Measurements from ENCODE around the gene IKZF5. TPM values are rescaled to one million over a fixed set of nuclear protein-coding genes. Genes with fewer than 3 reads are reported as not detected.

The IKZF5 gene
- total and polyA plus RNA-seq, 9 of the 15 experiments (the other 6 are each of a cell fraction or from before 2014, with no cell fraction given), result 3.8 to 19.6 (median 12.4) TPM

- peak overlapping the region; percentile 91 to 97 for H3K9ac ChIP-seq (ENCODE audit: insufficient read depth in 1 of 2, low read depth in 2 of 2, low read length in 2 of 2)
- peaks cover 70% of the 10 kb centered on the region for H3K79me2 ChIP-seq (ENCODE audit: control insufficient read depth, insufficient read depth, low read length)
- no peaks in the 10 kb centered on the region for H4K20me1 ChIP-seq (replicated peaks; ENCODE audit: control insufficient read depth, insufficient read depth, low read length)
- FAIRE-seq (peak; percentile 79), ATAC-seq (peak; percentile 72), DNase-seq (ENCODE audit: extremely low read depth in 1 of 4, low spot score in 3 of 4) (peak; percentile 10 to 71 (median 28))
- H3K4me3 ChIP-seq, result peak overlapping the region; percentile 98
- H3K4me1 ChIP-seq (replicated peaks in 1 of 2; ENCODE audit: control insufficient read depth in 2 of 2, insufficient read depth in 2 of 2, low read length in 2 of 2), result peaks cover 11 to 16% of the 10 kb centered on the region in 2 experiments; a peak in 4 of 5 replicates
- intact Hi-C loops (cut with micrococcal nuclease) (no loop called here), in situ Hi-C loops (cut with MboI) (no loop called here)
- BruUV-seq (replicated peaks), result TSS peak; percentile 35
- WGBS (ENCODE audit: insufficient coverage, low coverage, missing lambda C conversion rate), result 2% methylated on average over 27 of the region's 30 CpGs
- peak overlapping the region; percentile 92 for H3K27ac ChIP-seq (ENCODE audit: extremely low read depth, low read depth, low read length)
- no peaks in the 10 kb centered on the region for H3K9me1 ChIP-seq (ENCODE audit: control insufficient read depth, insufficient read depth, low read length)
- peak overlapping the region; percentile 80 for H2AFZ ChIP-seq (ENCODE audit: low read depth, low read length)
- POLR2A ChIA-PET, result interaction anchor here (1.0 to 1.8 kb wide), 3 partner anchors 9 to 77 kb away, joined by 4 to 9 read pairs (median 5); no protein-coding TSS in a partner anchor
- H3K4me2 ChIP-seq (ENCODE audit: insufficient read depth, low read length), result peak overlapping the region; percentile 83
- no peaks in the 10 kb centered on the region for H3K27me3 ChIP-seq (ENCODE audit: control insufficient read depth in 2 of 2, insufficient read depth in 2 of 2, low read length in 2 of 2)
- peaks cover 13% of the 10 kb centered on the region; the same call in 2 of the 3 replicates for H3K36me3 ChIP-seq (ENCODE audit: control insufficient read depth, insufficient read depth, low read length)
- H3K9me3 ChIP-seq (replicated peaks; ENCODE audit: control insufficient read depth, insufficient read depth, low read depth, low read length), result no peaks in the 10 kb centered on the region
- CTCF ChIA-PET (ENCODE audit: low intra/inter-chr PET ratio), result no interaction called here
- TF ChIP-seq FOXK2 (conservative IDR thresholded peaks at IDR 0.05 in 1 of 2, IDR thresholded peaks at IDR 0.05 in 1 of 2; ENCODE audit: low read depth in 2 of 2) (peak; percentile 50 to 63; a peak in 2 of 4 replicates), ZNF354B (CRISPR knock-in tag; IDR thresholded peaks at IDR 0.05) (no peak), MYC (IDR thresholded peaks at IDR 0.05; ENCODE audit: low read depth, low read length) (peak; percentile 76), MYC (CRISPR knock-in tag; IDR thresholded peaks at IDR 0.05; ENCODE audit: borderline replicate concordance, low read depth) (no peak), STAT5A (IDR thresholded peaks at IDR 0.05; ENCODE audit: borderline replicate concordance, low read length) (no peak), CBFA2T3 (IDR thresholded peaks at IDR 0.05) (peak; percentile 43; the same call in 1 of the 2 replicates), HMBOX1 (IDR thresholded peaks at IDR 0.05) (peak; percentile 24; the same call in 1 of the 2 replicates), KDM4B (IDR thresholded peaks at IDR 0.05; ENCODE audit: borderline replicate concordance in 2 of 2, low read depth in 1 of 2) (no peak), SOX6 (IDR thresholded peaks at IDR 0.05) (no peak), POLR2A (conservative IDR thresholded peaks at IDR 0.05) (no peak), PURB (CRISPR knock-in tag; IDR thresholded peaks at IDR 0.05; ENCODE audit: low read depth) (no peak), GTF2E2 (tag; IDR thresholded peaks at IDR 0.05) (0 out of 2 replicates have a peak, but pooled peaks have one; percentile 31), PBX2 (CRISPR knock-in tag; IDR thresholded peaks at IDR 0.05; ENCODE audit: low read depth) (no peak), PBX2 (tag; conservative IDR thresholded peaks at IDR 0.05; ENCODE audit: low read depth) (peak; percentile 28; the same call in 1 of the 2 replicates), ZNF165 (CRISPR knock-in tag; IDR thresholded peaks at IDR 0.05; ENCODE audit: borderline replicate concordance) (no peak), ZNF717 (CRISPR knock-in tag; IDR thresholded peaks at IDR 0.05) (no peak), SAP30 (IDR thresholded peaks at IDR 0.05; ENCODE audit: borderline replicate concordance, insufficient read depth, low read depth, low read length, poor library complexity, severe bottlenecking) (peak; percentile 59)
- TF ChIP-seq, protein P1, sequence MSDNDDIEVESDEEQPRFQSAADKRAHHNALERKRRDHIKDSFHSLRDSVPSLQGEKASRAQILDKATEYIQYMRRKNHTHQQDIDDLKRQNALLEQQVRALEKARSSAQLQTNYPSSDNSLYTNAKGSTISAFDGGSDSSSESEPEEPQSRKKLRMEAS (CRISPR knock-in tag; IDR thresholded peaks at IDR 0.05), result peak; percentile 81; the same call in 1 of the 2 replicates
Measured at GRCh38 chr10:123007558-123008354, 839 bp downstream of the IKZF5 start.

Data from K562 (cell line).